H1 (cell line): ENCODE measurements around the gene SHROOM2. TPM values are rescaled to one million over a fixed set of nuclear protein-coding genes. Genes with fewer than 3 reads are reported as not detected.

Source experiments
- BCL11A ChIP-seq, 2 experiments: IDR thresholded peaks; one replicate each; pipeline ENCODE4 v1.6.1; 2011; ENCODE audit warnings: low read depth in 2 of 2, low read length in 2 of 2, mild to moderate bottlenecking in 2 of 2
- CHD7 ChIP-seq: fragments of 300-600 bp; sonication (generic); IDR thresholded peaks from 2 replicates; pipeline ENCODE4 v1.7.1; 2012; ENCODE audit warnings: low read length, moderate library complexity, mild to moderate bottlenecking, inconsistent platforms; ENCODE audit not compliant: insufficient replicate concordance
- FOSL1 ChIP-seq: IDR thresholded peaks from 2 replicates; pipeline ENCODE4 v1.6.1; 2011; ENCODE audit warnings: mild to moderate bottlenecking, low read depth, low read length, moderate library complexity; ENCODE audit not compliant: insufficient read depth
- JUND ChIP-seq: IDR thresholded peaks from 2 replicates; pipeline ENCODE4 v1.6.1; 2011; ENCODE audit warnings: mild to moderate bottlenecking, improper control_type of control experiment, low read length
- KDM5A ChIP-seq: fragments of 200-600 bp; IDR thresholded peaks from 2 replicates; pipeline ENCODE4 v1.7.1; 2012; ENCODE audit warnings: mild to moderate bottlenecking, low read length, inconsistent platforms, mixed read lengths
- MAX ChIP-seq: IDR thresholded peaks from 2 replicates; pipeline ENCODE4 v1.6.1; 2012; ENCODE audit warnings: inconsistent platforms
- RXRA ChIP-seq: IDR thresholded peaks from 2 replicates; pipeline ENCODE4 v1.6.1; 2011; ENCODE audit warnings: low read depth, mild to moderate bottlenecking, low read length, moderate library complexity; ENCODE audit not compliant: insufficient read depth
- SIRT6 ChIP-seq: IDR thresholded peaks from one replicate; pipeline ENCODE4 v1.7.1; 2012; ENCODE audit warnings: low read length, inconsistent platforms
- polyA plus RNA-seq, 7 experiments: library from polyadenylated mRNA; depleted of rRNA in 3 of 7; stranded (reverse) in 5 of 7; unstranded in 2 of 7; fragments of >200 nt in 5 of 7; fragments of 200-250 nt in 2 of 7; gene quantifications; 1 replicate in 5 of 7; 2 replicates in 1 of 7; 4 replicates in 1 of 7; pipeline versions ENCODE4 v1.2.1 to v1.2.3, GENCODE V29; 2011 to 2013; ENCODE audit warnings: missing spikeins in 2 of 7, mixed read lengths in 2 of 7
- total RNA-seq: library from RNA; stranded (reverse); fragmentation: NEBNext Ultra II Directional; extraction: Animal tissue kit (Norgen Biotek cat#: 25700); gene quantifications from 2 replicates; pipeline ENCODE4 v1.2.1, GENCODE V29; 2021

The SHROOM2 gene
- total and polyA plus RNA-seq, 2 of the 8 experiments (the other 6 are each of a cell fraction or from before 2014, with no cell fraction given) = 3.4 to 14.2 TPM

GRCh38 chrX:9737363-9737762, 48.9 kb upstream of the SHROOM2 start (continued):
- no peak for TF ChIP-seq CHD7
- TF ChIP-seq FOSL1 = no peak
- TF ChIP-seq BCL11A (IDR thresholded peaks at IDR 0.05; ENCODE audit: low read depth in 2 of 2, low read length in 2 of 2) = no peak
- no peak for TF ChIP-seq MAX
- TF ChIP-seq KDM5A = no peak
- TF ChIP-seq RXRA = no peak
- TF ChIP-seq SIRT6 = no peak
- TF ChIP-seq JUND = no peak
